Activated naive CD8-positive, alpha-beta T cell treated with anti-CD3 and anti-CD28 coated beads, Interleukin-2, amount 50 U/mL, for 16 hours (primary cell): ENCODE results near the gene ATRN.
"Not testable (repeated sequence)": the region's sequence is repeated elsewhere in the genome, so short reads cannot be mapped to it uniquely, and the experiment has no call there.

Experiments used
- DNase-seq: peaks from one replicate; pipeline ENCODE4 v3.0.0-alpha.2; 2020; ENCODE audit warnings: low read depth, low spot score

Gene ATRN

GRCh38 chr20:3470627-3471396 lies at the start of gene ATRN:
Gene ATRN (plus strand): TSS chr20:3471018. CDS start chr20:3471108, 90 bp downstream.
- peak; percentile 82 for DNase-seq

- no peak for DNase-seq
Measured at GRCh38 chr20:3421985-3422384, 48.8 kb upstream of the ATRN start.

- no peak for DNase-seq
Measured at GRCh38 chr20:3423126-3423525, 47.7 kb upstream of the ATRN start.

- DNase-seq: not testable (repeated sequence)
Measured at GRCh38 chr20:3426766-3427165, 44.1 kb upstream of the ATRN start.

DNA sequence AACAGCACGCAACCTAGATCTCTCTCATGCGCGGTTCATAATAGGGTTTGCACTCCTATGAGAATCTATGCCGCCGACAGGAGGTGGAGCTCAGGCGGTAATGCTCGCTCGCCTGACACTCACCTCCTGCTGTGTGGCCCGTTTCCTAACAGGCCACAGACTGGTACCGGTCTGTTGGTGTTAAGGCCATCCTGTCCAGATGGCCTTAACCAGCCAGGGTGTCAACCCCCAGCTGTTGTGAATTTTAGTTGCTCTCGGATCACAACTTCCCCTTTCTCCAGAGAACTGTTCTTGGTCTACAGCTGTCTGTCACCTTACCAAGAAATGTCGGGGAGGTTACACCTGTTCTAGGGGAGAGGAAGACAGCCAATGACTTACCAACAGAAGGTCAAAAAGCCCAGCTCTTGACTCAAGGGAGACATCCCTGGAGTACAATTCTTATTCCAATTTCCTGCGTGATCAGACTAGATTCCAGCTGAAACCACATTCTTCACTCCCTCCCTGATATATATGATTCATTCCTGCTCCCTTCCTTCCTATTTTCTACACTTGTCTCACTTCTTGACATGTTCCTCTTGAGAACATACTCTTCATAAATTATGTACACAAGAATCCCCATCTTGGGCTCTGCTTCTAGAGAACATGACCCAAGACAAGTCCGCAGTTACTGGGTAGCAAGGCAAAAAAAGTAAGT lies 40.3 kb upstream of the ATRN start:
- DNase-seq: no peak

DNA sequence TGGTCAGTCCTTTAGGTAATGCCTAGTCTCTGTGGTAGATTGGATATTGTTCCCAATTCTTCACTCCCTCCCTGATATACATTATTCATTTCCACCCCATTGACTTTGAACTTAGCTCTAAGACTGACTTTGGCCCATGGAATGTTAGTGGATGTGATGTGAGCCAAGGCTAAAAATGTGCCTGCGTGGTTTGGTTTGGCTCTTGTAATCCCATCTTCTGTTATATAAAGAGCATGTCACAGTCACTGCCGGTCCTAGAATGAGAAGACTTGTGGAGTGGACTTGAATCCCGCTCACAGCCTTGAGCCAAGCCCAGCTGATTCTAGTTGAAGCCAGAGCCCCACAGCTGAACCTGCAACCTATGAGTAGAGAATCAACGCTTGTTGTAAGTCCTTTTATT lies 39.7 kb upstream of the ATRN start:
- no peak for DNase-seq

GRCh38 chr20:3432844-3433243 lies 38.0 kb upstream of the ATRN start:
- DNase-seq: no peak

DNA sequence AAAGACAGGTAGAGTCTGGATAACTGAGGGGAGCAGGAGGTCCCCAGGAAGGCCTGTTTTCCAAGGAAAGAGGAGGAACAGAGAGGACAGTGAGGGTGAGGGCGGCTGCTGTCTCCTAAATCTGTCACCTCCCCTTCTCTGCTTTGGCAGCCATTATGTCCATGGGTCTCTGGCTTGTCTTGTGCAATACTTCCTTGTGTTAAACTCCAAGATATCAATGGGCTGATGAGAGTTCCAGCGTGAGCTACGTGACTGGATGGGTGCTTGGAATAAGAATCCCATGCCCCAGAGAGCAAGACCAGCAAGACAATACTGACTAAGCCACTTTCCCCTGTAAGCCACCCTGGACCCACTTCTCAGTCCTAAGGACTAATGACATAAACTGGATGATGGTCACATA lies 37.1 kb upstream of the ATRN start:
- no peak for DNase-seq

- no peak for DNase-seq
Measured at GRCh38 chr20:3434232-3434631, 36.6 kb upstream of the ATRN start.

GRCh38 chr20:3436864-3437574 lies 33.8 kb upstream of the ATRN start:
- DNase-seq: no peak

- no peak for DNase-seq
Measured at GRCh38 chr20:3446779-3447178, 24.0 kb upstream of the ATRN start.

- no peak for DNase-seq
Measured at GRCh38 chr20:3447321-3447720, 23.5 kb upstream of the ATRN start.

DNA sequence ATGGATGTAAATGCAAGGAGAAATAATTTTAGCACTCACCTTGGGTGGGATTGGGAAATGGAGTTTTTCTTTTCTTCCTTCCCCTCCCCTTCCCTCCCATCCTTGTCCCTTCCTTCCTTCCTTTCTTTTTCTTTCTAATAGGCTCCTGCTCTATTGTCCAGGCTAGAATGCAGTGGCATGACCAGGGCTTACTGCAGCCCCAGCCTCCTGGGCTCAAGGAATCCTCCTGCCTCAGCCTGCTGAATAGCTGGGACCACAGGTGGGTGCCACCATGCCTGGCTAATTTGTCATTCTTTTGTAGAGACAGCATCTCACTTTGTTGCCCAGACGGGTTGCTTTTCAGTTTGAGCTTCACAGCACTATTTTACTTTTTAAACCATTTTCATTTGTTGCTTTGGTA lies 21.5 kb upstream of the ATRN start:
- no peak for DNase-seq

GRCh38 chr20:3452136-3452535 lies 18.7 kb upstream of the ATRN start:
- DNase-seq: no peak

DNA sequence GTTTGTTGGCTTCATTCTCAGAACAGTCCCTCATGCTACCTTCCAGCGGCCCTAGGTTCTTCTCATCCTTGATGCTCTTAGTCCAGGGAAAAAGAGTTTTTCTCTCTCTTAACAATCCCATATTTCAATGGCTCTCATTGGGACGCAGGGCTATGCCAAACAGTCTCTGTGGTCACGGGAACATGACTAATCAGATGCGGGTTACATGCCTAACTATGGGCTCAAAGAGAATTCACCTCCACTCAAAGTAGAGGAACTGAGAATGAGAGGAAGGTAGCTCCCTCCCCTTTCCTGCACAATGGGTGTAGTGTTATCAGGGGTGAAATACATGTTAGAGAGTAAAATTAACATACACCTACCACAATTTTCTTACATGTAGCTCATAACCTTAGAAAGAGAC lies 18.1 kb upstream of the ATRN start:
- DNase-seq: no peak

- DNase-seq: no peak
Measured at GRCh38 chr20:3454831-3455230, 16.0 kb upstream of the ATRN start.

DNA sequence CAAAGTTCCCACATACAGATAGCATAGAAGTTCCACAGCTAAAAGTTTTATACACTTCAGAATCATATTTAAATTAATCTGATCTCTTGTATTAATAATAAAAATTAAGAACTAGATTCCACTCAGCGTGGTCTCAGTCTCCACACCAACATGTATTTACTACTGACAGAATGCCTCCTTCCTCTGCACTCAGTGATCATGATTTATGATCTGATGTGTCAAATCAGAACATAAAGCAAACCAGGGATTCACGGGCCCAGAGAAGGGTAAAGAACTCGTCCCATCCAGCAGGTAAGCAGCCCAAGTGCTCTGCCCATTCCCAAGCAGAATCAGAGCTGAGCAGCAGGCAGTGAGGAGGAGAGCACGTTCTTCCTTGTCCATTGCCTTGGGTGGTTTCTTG lies 14.2 kb upstream of the ATRN start:
- no peak for DNase-seq

DNA sequence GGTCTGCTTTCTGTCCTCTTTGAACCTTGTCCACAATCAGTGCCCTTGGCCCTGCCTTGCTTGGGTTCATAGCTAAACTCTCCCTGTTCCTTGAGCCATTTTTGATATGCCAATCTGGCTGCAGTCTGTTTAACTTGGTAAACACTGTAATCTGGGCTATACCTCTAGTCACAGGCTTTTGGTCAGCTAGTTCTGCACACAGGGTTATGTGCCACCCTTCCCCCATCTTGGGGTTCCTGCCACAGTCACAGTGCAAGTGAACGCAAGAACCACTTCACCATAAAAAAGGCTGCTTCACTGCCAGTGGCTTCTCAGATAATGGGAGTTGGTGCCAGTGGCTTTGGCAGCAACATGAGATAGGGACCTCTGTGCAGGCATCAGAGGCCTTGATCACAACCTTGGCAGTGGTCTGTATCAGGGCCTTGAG lies 10.9 kb upstream of the ATRN start:
- DNase-seq: no peak

- DNase-seq: no peak
Measured at GRCh38 chr20:3461211-3461771, 9.5 kb upstream of the ATRN start.

- DNase-seq: no peak
Measured at GRCh38 chr20:3461911-3462677, 8.7 kb upstream of the ATRN start.

DNA sequence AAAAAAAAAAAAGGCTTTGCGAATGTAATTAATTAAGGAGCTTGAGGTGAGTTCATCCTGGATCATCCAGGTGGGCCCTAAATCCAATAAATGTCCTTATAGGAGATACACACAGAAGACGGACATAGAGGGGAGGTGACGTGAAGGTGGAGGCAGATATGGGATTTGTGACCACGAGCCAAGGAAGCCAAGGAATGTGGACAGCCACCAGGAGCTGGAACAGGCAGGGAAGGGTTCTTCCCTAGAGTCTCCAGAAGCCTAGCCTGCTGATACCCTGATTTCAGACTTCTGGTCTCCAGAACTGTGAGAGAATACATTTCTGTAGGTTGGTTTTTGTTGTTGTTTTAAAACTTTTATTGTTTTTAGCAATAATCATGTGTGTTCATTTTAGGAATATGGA lies 6.7 kb upstream of the ATRN start:
- no peak for DNase-seq

DNA sequence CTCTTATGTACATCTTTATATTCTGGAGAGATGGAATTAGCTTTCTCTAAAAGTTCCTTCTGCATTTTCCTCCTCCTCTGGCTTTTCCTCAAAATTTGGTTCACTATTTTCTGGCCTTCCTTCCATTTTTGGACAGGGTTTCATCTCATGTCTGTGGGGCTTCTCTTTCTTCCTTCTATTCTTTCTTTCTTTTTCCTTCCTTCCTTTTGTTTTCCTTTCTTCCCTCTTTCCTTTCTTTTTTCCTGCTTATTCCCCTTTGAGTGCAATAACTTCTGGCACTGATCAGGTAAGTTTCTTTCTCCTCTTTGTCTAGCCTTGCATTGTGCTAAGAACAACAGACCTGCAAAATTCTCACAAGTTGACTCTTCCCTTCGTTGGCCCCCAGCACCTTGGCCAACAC lies 5.5 kb upstream of the ATRN start:
- no peak for DNase-seq
